Lower lobe of right lung (tissue), 2 donors: Measurements from ENCODE around the gene DOHH. TPM values are rescaled to one million over a fixed set of nuclear protein-coding genes. Genes with fewer than 3 reads are reported as not detected.

Source experiments
- ATAC-seq, 2 donors: fragments of 200-7000 bp; cut with Tn5 transposase; one replicate each; pipeline ENCODE4 v1.9.1; 2020 to 2022; ENCODE audit warnings: mild to moderate bottlenecking in 2 of 2, moderate library complexity in 2 of 2
- DNase-seq: peaks from one replicate; pipeline ENCODE4 v3.0.0-alpha.2; 2020
- H3K27ac ChIP-seq: fragments of 200-600 bp; one replicate; pipeline ENCODE4 v1.8.0; 2022
- H3K27me3 ChIP-seq: fragments of 200-600 bp; one replicate; pipeline ENCODE4 v1.8.0; 2022; ENCODE audit warnings: low read depth
- H3K36me3 ChIP-seq: fragments of 200-600 bp; one replicate; pipeline ENCODE4 v1.8.0; 2022; ENCODE audit warnings: mild to moderate bottlenecking
- H3K4me1 ChIP-seq: fragments of 200-600 bp; one replicate; pipeline ENCODE4 v1.8.0; 2022
- H3K4me3 ChIP-seq: fragments of 200-600 bp; one replicate; pipeline ENCODE4 v1.8.0; 2022; ENCODE audit warnings: mild to moderate bottlenecking
- H3K9me3 ChIP-seq: fragments of 200-600 bp; one replicate; pipeline ENCODE4 v1.8.0; 2022
- intact Hi-C: fragments of 100-400 bp; cut with DNase I; formaldehyde crosslinking; loops from one replicate; pipeline ENCODE4 v1.11.0; 2022
- total RNA-seq: library from RNA; stranded (reverse); fragmentation: NEBNext Ultra II Directional; extraction: Animal tissue kit (Norgen Biotek cat#: 25700); gene quantifications from one replicate; pipeline ENCODE4 v1.2.1, GENCODE V29; 2021
- TF ChIP-seq, protein P1 (sequence below): fragments of 200-600 bp; IDR thresholded peaks from one replicate; pipeline ENCODE4 v1.8.0; 2022; ENCODE audit warnings: antibody characterized with exemption, mild to moderate bottlenecking
- donor health status: DM: no; HTN: yes; CAD: no; lungs with severe emphysema.

The DOHH gene
- total RNA-seq, 1 donor from 2014 or later: 9.9 TPM

DNA sequence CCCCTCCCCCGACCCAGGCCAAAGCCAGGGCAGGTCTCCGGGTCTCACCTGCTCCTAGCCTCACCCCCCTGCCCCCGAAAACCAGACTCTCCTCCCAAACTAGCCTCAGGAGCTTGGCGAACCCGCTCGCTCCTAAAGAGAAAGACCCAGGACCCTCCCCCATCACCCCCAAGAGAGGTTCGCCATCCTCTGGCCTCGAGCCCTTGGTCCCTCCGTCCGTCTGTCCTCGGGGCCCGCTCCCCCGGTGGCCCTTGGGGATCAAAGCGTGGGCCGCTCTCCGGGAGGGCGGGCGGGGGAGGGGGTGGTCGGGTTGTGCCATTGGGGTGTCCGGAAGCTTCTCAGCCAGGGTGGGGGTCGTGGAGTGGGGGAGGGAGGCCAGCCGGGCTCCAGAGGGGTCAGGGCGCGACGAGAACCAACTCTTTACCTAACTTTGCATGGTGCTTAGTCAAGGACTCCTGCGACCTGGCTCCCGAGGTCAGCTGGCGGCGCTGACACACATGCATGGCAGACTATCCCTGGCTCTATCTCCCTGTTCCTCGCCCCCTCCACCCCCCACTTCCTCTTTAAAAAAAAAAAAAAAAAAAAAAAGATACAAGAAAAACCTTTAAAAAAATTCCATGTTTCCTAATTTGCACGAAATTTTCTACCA lies 35.8 kb downstream of the DOHH start:
- ATAC-seq (no peak), DNase-seq (no peak)
- H3K27me3 ChIP-seq: no peaks in the 10 kb centered on the region
- no peaks in the 10 kb centered on the region for H3K9me3 ChIP-seq
- intact Hi-C loops: no loop called here
- TF ChIP-seq, protein P1, sequence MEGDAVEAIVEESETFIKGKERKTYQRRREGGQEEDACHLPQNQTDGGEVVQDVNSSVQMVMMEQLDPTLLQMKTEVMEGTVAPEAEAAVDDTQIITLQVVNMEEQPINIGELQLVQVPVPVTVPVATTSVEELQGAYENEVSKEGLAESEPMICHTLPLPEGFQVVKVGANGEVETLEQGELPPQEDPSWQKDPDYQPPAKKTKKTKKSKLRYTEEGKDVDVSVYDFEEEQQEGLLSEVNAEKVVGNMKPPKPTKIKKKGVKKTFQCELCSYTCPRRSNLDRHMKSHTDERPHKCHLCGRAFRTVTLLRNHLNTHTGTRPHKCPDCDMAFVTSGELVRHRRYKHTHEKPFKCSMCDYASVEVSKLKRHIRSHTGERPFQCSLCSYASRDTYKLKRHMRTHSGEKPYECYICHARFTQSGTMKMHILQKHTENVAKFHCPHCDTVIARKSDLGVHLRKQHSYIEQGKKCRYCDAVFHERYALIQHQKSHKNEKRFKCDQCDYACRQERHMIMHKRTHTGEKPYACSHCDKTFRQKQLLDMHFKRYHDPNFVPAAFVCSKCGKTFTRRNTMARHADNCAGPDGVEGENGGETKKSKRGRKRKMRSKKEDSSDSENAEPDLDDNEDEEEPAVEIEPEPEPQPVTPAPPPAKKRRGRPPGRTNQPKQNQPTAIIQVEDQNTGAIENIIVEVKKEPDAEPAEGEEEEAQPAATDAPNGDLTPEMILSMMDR: no peak
- H3K4me1 ChIP-seq: peaks cover 13% of the 10 kb centered on the region
- no peak overlapping the region for H3K4me3 ChIP-seq
- no peak overlapping the region for H3K27ac ChIP-seq
- peaks cover 27% of the 10 kb centered on the region for H3K36me3 ChIP-seq

DNA sequence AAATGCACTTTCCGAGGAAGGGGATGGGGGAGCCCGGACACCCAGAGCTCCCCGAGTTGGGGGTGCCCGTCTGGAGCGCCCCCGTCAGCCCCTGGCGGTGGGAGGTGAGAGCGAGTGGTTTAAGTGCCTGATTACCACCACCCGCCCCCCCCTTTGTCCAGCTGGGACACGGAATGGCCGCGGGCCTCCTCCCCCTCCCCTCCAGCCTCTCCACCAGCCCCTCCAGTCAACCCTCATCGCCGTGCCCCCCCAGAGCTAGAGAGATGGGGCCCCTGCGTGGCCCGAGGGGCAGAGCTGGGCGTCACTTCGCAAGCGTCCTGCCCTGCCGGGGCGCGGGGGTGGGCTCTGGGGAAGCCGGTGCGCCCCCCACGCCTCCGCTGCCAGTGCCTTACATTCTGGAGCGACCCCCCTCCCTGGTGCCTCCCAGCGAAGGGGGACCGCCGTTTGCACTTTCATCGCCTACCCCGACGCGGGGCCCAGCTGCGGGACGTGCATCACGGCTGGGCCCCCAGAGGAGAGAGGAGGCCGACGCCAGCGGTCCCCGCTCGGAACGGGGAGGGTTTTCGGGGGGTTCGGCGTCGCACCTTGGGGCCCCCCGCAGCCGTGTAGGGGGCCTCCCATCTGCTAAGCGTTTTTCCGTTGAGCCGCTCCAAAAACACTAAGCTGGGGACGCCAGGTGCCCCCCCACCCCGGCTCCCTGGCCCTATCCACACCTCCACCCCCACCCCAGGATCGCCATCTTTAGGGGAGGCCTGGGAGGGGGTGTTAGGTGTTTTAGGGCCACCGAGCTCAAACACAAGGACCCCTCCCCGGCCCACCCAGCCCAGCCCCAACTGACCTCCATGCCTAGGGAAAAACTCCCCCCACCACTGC lies 36.5 kb downstream of the DOHH start:
- Histone ChIP-seq H3K4me3 (no peak overlapping the region), H3K4me1 (peaks cover 14% of the 10 kb centered on the region), H3K36me3 (peaks cover 27% of the 10 kb centered on the region), H3K9me3 (no peaks in the 10 kb centered on the region), H3K27ac (no peak overlapping the region), H3K27me3 (no peaks in the 10 kb centered on the region)
- DNase-seq: no peak
- TF ChIP-seq, protein P1: no peak
- no peak for ATAC-seq
- intact Hi-C loops: no loop called here

GRCh38 chr19:3462991-3463713 lies 37.3 kb downstream of the DOHH start:
- Histone ChIP-seq H3K4me1 (peaks cover 22% of the 10 kb centered on the region), H3K27ac (no peak overlapping the region), H3K9me3 (no peaks in the 10 kb centered on the region), H3K4me3 (no peak overlapping the region), H3K27me3 (no peaks in the 10 kb centered on the region), H3K36me3 (peaks cover 27% of the 10 kb centered on the region)
- ATAC-seq (no peak), DNase-seq (no peak)
- TF ChIP-seq, protein P1: no peak
- intact Hi-C loops: no loop called here

- Histone ChIP-seq H3K4me1 (peaks cover 35% of the 10 kb centered on the region), H3K9me3 (no peaks in the 10 kb centered on the region), H3K4me3 (no peak overlapping the region), H3K36me3 (peaks cover 49% of the 10 kb centered on the region), H3K27me3 (no peaks in the 10 kb centered on the region), H3K27ac (peak overlapping the region; percentile 77)
- DNase-seq: no peak
- no peak for ATAC-seq
- intact Hi-C loops: no loop called here
- TF ChIP-seq, protein P1: no peak
These were observed 40.4 kb downstream of the DOHH start for GRCh38 chr19:3459965-3460582.
